22Rv1 (cell line): ENCODE measurements around the gene GLOD5.
A peak's percentile ranks its signal among the peaks of the same experiment; 100 is the strongest.

ENCODE experiments used
- H3K27ac ChIP-seq: fragments of 450-650 bp; 2 replicates; pipeline ENCODE4 v1.5.1; 2017
- ZFX ChIP-seq: fragments of 450-650 bp; IDR thresholded peaks from 2 replicates; pipeline ENCODE4 v1.6.1; 2017; ENCODE audit warnings: antibody characterized with exemption, borderline replicate concordance
- TF ChIP-seq, protein P1 (sequence below): fragments of 450-650 bp; IDR thresholded peaks from 2 replicates; pipeline ENCODE4 v1.5.1; 2017; ENCODE audit warnings: mild to moderate bottlenecking

The GLOD5 gene

DNA sequence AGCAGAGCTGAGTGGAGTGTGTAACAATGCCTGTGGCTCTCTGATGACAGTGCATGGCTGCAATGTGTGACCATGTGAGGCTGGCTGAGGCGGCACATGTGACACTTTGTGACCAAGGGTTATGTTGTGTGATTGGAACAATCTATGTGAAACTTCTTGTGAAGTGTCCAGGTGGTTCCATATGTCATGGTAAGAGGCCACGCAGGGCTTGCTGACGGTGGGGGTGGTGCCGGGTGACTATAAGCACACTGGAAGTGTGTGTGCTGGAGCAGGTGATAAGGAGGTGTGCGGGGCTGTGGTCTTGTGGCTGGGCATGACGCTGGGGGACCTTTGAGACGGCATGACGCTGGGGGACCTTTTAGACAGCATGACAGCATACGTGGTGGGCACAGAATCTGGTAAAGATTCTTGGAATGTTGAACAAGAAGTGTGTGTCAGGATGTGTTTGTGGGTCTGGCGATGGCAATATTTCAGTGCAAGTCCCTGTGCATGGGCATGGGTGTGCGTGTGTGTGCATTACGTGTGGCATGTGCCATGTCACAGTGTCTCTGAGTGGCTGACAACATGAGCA is 32.9 kb downstream of the GLOD5 start:
- no peak overlapping the region for H3K27ac ChIP-seq
- no peak for TF ChIP-seq ZFX
- TF ChIP-seq, protein P1, sequence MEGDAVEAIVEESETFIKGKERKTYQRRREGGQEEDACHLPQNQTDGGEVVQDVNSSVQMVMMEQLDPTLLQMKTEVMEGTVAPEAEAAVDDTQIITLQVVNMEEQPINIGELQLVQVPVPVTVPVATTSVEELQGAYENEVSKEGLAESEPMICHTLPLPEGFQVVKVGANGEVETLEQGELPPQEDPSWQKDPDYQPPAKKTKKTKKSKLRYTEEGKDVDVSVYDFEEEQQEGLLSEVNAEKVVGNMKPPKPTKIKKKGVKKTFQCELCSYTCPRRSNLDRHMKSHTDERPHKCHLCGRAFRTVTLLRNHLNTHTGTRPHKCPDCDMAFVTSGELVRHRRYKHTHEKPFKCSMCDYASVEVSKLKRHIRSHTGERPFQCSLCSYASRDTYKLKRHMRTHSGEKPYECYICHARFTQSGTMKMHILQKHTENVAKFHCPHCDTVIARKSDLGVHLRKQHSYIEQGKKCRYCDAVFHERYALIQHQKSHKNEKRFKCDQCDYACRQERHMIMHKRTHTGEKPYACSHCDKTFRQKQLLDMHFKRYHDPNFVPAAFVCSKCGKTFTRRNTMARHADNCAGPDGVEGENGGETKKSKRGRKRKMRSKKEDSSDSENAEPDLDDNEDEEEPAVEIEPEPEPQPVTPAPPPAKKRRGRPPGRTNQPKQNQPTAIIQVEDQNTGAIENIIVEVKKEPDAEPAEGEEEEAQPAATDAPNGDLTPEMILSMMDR: no peak

DNA sequence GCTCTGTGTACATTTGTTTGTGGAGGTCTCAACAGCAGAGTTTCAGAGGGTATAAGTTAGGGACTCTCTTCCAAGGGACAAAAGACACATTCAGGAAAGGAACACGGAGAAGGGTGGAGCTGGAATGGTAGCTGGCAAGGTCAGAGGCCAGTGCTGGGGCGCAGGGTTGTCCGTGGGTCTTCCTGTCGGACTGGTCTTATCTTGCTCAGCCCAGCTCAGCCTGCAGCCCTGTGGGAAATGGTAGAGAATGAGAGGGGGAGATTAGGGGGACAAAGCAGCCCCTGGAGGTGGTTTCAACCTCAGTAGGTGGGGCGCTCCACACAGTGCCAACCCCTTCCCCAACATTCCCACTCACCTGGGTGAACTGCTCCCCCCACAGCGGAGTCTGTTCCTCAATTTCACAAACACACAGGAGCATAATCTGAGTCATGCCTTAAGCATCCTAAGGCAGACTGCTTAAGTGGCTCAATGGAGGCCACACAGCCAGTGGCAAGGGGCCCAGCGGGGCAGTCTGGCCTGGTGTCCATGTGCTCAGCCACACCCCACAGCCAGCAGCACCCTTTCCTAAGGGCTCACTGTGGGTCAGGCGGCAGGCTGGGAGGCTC is 33.5 kb downstream of the GLOD5 start:
- no peak for TF ChIP-seq ZFX

GRCh38 chrX:48798318-48798717 is 36.8 kb downstream of the GLOD5 start:
- H3K27ac ChIP-seq: no peak overlapping the region
- TF ChIP-seq ZFX: no peak
- TF ChIP-seq, protein P1: no peak

More for the DNA sequence above, 33.5 kb downstream of the GLOD5 start:
- no peak overlapping the region for H3K27ac ChIP-seq

GRCh38 chrX:48800574-48801279 is 39.2 kb downstream of the GLOD5 start:
- TF ChIP-seq, protein P1: no peak
- TF ChIP-seq ZFX: no peak
- peak overlapping the region; percentile 85 for H3K27ac ChIP-seq

DNA sequence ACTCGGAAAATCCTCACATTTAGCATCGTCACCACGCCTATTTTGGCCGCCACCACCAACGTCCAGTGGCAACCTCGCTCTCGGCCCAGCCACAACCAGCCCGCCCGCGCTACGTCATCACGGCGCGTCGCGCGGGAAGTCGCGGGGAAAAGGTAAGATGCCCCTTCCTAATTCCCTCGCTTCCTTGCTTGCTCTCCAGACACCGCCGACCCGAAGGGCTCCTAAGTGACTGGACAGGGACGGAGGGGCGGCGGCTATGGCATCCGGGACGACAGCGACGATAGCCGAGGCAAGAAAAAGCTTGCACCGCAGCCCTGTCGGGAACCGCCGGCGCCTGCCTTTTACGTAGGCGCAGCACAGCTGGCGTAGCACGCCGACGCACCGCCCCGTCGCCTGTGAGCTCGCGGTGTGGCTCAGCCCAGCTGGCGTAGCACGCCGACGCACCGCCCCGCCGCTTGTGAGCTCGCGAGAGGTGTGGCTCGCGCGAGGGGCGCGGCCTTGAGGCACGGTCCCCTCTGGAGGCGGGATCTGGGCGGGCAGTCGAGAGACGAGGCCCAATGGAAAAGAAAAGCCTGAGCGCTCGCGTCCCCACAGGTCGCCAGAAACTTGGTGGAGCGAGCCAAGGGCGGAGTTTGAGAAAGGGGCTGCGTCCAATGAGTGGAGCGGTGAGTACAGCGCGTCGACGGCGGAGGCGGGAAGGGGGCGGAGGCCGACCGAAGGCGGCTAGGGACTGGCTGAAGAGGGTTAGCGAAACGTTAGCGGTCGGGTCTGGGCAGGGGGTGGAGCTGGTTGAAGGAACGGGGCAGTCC is 39.9 kb downstream of the GLOD5 start, which contains the start of gene HDAC6:
Gene HDAC6 (plus strand): TSS at position 788 of the 809 bp plus-strand sequence. CDS start 626 bp downstream, outside the sequence.
- H3K27ac ChIP-seq: peak within 1 kb of the TSS; percentile 85
- no peak for TF ChIP-seq ZFX
- TF ChIP-seq, protein P1: no peak

DNA sequence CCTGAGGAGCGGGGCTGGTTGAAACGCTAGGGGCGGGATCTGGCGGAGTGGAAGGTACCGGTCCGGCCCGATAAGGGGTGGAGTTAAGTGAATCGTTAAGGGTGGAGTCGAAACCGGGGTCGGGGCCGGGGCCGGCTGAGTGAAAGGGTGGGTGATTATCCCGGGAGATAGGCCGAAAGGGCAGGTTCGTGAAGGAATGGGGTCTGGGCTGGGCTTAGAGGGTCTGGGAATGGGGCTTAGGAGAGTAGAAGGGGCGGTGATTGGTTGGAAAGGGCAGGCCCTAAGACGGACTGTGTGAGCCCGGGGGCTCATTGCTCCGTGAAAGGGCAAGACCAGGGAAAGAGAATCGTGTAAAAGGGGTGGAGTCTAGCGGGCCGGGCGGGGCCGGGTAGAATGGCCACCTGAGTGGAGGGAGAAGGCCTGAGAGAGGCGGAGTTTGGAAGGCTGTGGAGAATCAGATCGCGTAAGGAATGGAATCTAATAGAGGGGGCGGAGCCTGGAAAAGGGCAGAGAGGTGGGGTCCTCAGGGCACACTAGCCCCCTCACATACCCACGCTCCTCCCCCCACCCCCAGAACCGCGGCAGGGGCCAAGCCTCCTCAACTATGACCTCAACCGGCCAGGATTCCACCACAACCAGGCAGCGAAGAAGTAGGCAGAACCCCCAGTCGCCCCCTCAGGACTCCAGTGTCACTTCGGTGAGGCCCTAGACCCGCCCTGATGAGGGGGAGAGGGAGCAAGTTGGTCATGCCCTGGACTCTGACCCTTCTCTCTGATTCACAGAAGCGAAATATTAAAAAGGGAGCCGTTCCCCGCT is 40.8 kb downstream of the GLOD5 start:
- TF ChIP-seq, protein P1: no peak
- no peak for TF ChIP-seq ZFX
- peak overlapping the region; percentile 85 for H3K27ac ChIP-seq

DNA sequence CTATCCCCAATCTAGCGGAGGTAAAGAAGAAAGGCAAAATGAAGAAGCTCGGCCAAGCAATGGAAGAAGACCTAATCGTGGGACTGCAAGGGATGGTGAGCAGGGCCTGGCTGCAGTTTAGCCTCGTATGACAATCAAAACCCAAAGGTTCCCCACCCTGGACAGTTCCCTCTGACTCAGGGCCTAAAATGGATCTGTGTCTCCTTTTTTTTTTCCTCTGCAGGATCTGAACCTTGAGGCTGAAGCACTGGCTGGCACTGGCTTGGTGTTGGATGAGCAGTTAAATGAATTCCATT is 41.3 kb downstream of the GLOD5 start:
- peak overlapping the region; percentile 85 for H3K27ac ChIP-seq
- no peak for TF ChIP-seq ZFX
- TF ChIP-seq, protein P1: no peak
